ENCODE data around the gene B9D1. TPM values are rescaled to one million over a fixed set of nuclear protein-coding genes. Genes with fewer than 3 reads are reported as not detected.

B9D1 gene
- total and polyA plus RNA-seq, 2 of the 13 experiments (the other 11 are each of a cell fraction or from before 2014, with no cell fraction given): 27.7 to 31.1 TPM

DNA sequence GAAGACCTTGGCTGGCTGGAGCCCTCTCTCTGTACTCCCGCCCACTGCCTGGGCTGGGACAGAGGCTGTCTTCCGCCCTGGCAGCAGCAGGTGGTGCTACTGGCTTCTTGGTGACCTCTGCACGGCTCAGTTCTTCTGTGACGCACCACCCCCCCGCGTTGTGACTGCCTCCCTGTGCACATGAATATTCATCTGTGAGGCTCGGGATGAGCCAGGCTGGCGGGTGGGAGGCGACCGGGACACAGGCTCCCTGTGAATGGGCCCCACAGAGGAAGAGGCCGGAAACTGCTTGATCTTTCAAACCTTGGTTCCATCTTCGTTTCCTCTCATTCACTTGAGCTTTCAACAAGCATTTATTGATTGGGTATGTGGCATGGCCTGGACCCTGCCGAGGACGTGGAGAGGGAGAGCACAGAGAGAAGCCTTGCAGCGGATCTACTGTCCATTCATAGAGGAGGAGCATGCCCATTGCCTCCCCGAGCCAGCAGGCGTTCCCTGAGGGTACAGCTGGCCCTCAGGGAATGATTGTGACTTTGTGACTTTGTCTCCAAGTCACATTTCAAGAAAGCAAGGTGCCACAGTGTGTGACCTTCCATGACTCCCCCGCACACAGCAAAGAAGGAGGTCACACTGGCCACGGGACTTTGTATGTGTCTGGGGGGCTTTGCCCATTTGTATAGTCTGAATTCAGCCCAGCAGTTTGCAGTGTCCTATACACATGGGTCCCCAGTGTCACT, 45.0 kb downstream of the B9D1 start:
- Histone ChIP-seq H3K27ac (ENCODE audit: extremely low read length, insufficient read depth, low read length) (peak overlapping the region; percentile 75), H3K4me1 (ENCODE audit: insufficient read depth, low read length) (peaks cover 19% of the 10 kb centered on the region), H3K9ac (ENCODE audit: insufficient read depth, low read depth, low read length) (peak overlapping the region; percentile 41), H3K9me3 (ENCODE audit: low read length) (no peaks in the 10 kb centered on the region), H3K4me2 (ENCODE audit: low read depth, low read length) (peak overlapping the region; percentile 66), H2AFZ (ENCODE audit: low read length) (no peak overlapping the region), H4K20me1 (ENCODE audit: insufficient read depth, low read length) (no peaks in the 10 kb centered on the region), H3K4me3 (replicated peaks in 1 of 3; ENCODE audit: insufficient read depth in 1 of 3, low read depth in 2 of 3, low read length in 3 of 3) (peak overlapping the region in 1 of 3 experiments; percentile 35; a peak in 2 of 6 replicates), H3K27me3 (ENCODE audit: control insufficient read depth in 1 of 2, insufficient read depth in 2 of 2, low read length in 2 of 2) (no peaks in the 10 kb centered on the region), H3K36me3 (replicated peaks in 1 of 2; ENCODE audit: control insufficient read depth in 1 of 2, insufficient read depth in 2 of 2, low read length in 2 of 2) (peaks cover 7 to 21% of the 10 kb centered on the region in 2 experiments; a peak in 4 of 5 replicates), H3K79me2 (ENCODE audit: insufficient read depth, low read length) (no peaks in the 10 kb centered on the region)
- intact Hi-C loops (cut with micrococcal nuclease; ENCODE audit: unreplicated experiment) (loop anchor here (5.0 kb wide), 1 partner anchor 130 kb away; no protein-coding TSS in a partner anchor), in situ Hi-C loops (cut with HindIII; ENCODE audit: extremely low pct_ligation_motif_present, low pct_unique_long_range_greater_than_20kb) (no loop called here)
- WGBS (ENCODE audit: low lambda C conversion rate): 11% methylated on average over 13 of the region's 19 CpGs
- DNase-seq (ENCODE audit: low spot score) (peak; percentile 89), ATAC-seq (peak; percentile 98), FAIRE-seq (peak; percentile 96)
- no TSS peak for BruUV-seq (replicated peaks)
- CTCF ChIA-PET (ENCODE audit: low intra/inter-chr PET ratio, low total read pairs): interaction anchor here (0.7 to 2.2 kb wide), 2 partner anchors 20 to 129 kb away, joined by 7 to 21 read pairs; no protein-coding TSS in a partner anchor
- POLR2A ChIA-PET: interaction anchor here (1.2 to 1.6 kb wide), 3 partner anchors 13 to 45 kb away, joined by 3 to 19 read pairs (median 3); partner anchors contain the start of gene B9D1
- no peak for TF ChIP-seq JUN (CRISPR knock-in tag; IDR thresholded peaks at IDR 0.05)
- no peak for TF ChIP-seq ZIK1 (CRISPR knock-in tag; IDR thresholded peaks at IDR 0.05; ENCODE audit: borderline replicate concordance, low read depth)
- TF ChIP-seq FOXK1 (CRISPR knock-in tag; IDR thresholded peaks at IDR 0.05; ENCODE audit: borderline replicate concordance, low read depth): 0 out of 2 replicates have a peak, but pooled peaks have one; percentile 35
- TF ChIP-seq JDP2 (CRISPR knock-in tag; IDR thresholded peaks at IDR 0.05; ENCODE audit: borderline replicate concordance): no peak
- TF ChIP-seq KAT2B (IDR thresholded peaks at IDR 0.05; ENCODE audit: borderline replicate concordance, low read depth, low read length): no peak
- TF ChIP-seq, protein P1, sequence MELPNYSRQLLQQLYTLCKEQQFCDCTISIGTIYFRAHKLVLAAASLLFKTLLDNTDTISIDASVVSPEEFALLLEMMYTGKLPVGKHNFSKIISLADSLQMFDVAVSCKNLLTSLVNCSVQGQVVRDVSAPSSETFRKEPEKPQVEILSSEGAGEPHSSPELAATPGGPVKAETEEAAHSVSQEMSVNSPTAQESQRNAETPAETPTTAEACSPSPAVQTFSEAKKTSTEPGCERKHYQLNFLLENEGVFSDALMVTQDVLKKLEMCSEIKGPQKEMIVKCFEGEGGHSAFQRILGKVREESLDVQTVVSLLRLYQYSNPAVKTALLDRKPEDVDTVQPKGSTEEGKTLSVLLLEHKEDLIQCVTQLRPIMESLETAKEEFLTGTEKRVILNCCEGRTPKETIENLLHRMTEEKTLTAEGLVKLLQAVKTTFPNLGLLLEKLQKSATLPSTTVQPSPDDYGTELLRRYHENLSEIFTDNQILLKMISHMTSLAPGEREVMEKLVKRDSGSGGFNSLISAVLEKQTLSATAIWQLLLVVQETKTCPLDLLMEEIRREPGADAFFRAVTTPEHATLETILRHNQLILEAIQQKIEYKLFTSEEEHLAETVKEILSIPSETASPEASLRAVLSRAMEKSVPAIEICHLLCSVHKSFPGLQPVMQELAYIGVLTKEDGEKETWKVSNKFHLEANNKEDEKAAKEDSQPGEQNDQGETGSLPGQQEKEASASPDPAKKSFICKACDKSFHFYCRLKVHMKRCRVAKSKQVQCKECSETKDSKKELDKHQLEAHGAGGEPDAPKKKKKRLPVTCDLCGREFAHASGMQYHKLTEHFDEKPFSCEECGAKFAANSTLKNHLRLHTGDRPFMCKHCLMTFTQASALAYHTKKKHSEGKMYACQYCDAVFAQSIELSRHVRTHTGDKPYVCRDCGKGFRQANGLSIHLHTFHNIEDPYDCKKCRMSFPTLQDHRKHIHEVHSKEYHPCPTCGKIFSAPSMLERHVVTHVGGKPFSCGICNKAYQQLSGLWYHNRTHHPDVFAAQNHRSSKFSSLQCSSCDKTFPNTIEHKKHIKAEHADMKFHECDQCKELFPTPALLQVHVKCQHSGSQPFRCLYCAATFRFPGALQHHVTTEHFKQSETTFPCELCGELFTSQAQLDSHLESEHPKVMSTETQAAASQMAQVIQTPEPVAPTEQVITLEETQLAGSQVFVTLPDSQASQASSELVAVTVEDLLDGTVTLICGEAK (IDR thresholded peaks at IDR 0.05): no peak
- TF ChIP-seq, protein P1 (CRISPR knock-in tag; IDR thresholded peaks at IDR 0.05): peak; percentile 84
- no peak for TF ChIP-seq SUZ12 (IDR thresholded peaks at IDR 0.05; ENCODE audit: low read depth, low read length)
- TF ChIP-seq, protein P2, sequence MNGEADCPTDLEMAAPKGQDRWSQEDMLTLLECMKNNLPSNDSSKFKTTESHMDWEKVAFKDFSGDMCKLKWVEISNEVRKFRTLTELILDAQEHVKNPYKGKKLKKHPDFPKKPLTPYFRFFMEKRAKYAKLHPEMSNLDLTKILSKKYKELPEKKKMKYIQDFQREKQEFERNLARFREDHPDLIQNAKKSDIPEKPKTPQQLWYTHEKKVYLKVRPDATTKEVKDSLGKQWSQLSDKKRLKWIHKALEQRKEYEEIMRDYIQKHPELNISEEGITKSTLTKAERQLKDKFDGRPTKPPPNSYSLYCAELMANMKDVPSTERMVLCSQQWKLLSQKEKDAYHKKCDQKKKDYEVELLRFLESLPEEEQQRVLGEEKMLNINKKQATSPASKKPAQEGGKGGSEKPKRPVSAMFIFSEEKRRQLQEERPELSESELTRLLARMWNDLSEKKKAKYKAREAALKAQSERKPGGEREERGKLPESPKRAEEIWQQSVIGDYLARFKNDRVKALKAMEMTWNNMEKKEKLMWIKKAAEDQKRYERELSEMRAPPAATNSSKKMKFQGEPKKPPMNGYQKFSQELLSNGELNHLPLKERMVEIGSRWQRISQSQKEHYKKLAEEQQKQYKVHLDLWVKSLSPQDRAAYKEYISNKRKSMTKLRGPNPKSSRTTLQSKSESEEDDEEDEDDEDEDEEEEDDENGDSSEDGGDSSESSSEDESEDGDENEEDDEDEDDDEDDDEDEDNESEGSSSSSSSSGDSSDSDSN (CRISPR knock-in tag; IDR thresholded peaks at IDR 0.05): peak; percentile 45
- TF ChIP-seq, protein P3, sequence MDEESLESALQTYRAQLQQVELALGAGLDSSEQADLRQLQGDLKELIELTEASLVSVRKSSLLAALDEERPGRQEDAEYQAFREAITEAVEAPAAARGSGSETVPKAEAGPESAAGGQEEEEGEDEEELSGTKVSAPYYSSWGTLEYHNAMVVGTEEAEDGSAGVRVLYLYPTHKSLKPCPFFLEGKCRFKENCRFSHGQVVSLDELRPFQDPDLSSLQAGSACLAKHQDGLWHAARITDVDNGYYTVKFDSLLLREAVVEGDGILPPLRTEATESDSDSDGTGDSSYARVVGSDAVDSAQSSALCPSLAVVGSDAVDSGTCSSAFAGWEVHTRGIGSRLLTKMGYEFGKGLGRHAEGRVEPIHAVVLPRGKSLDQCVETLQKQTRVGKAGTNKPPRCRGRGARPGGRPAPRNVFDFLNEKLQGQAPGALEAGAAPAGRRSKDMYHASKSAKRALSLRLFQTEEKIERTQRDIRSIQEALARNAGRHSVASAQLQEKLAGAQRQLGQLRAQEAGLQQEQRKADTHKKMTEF (CRISPR knock-in tag; IDR thresholded peaks at IDR 0.05): peak; percentile 62
